ENCODE results near the gene RNASE9. TPM values are rescaled to one million over a fixed set of nuclear protein-coding genes. Genes with fewer than 3 reads are reported as not detected.

The RNASE9 gene
- total and polyA plus RNA-seq, 9 of the 15 experiments (the other 6 are each of a cell fraction or from before 2014, with no cell fraction given), result not detected

- TF ChIP-seq CHCHD3 (CRISPR knock-in tag; IDR thresholded peaks at IDR 0.05) (no peak), REST (IDR thresholded peaks at IDR 0.05; ENCODE audit: borderline replicate concordance) (peak; percentile 74), REST (CRISPR knock-in tag; IDR thresholded peaks at IDR 0.05; ENCODE audit: low read depth) (no peak), LARP7 (IDR thresholded peaks at IDR 0.05) (peak; percentile 92), ZNF57 (CRISPR knock-in tag; IDR thresholded peaks at IDR 0.05) (no peak), ZHX1 (conservative IDR thresholded peaks at IDR 0.05; ENCODE audit: low read length) (no peak), RBM14 (IDR thresholded peaks at IDR 0.05; ENCODE audit: borderline replicate concordance, insufficient read depth, low read depth, low read length) (no peak), KDM4B (IDR thresholded peaks at IDR 0.05; ENCODE audit: borderline replicate concordance in 2 of 2, low read depth in 1 of 2) (no peak), ARHGAP35 (IDR thresholded peaks at IDR 0.05; ENCODE audit: partially characterized antibody) (peak; percentile 59), ZNF41 (CRISPR knock-in tag; conservative IDR thresholded peaks at IDR 0.05) (no peak), CSDE1 (IDR thresholded peaks at IDR 0.05) (no peak), NFXL1 (CRISPR knock-in tag; IDR thresholded peaks at IDR 0.05) (no peak), SMAD4 (CRISPR knock-in tag; conservative IDR thresholded peaks at IDR 0.05) (no peak), HEY1 (CRISPR knock-in tag; IDR thresholded peaks at IDR 0.05; ENCODE audit: borderline replicate concordance) (no peak), BHLHE40 (IDR thresholded peaks at IDR 0.05; ENCODE audit: low read length) (no peak), ZNF695 (CRISPR knock-in tag; IDR thresholded peaks at IDR 0.05) (no peak), ZNF280A (IDR thresholded peaks at IDR 0.05; ENCODE audit: low read depth, partially characterized antibody) (no peak)
These were observed 29.9 kb downstream of the RNASE9 start (continued) for GRCh38 chr14:20530771-20531571.
